Esophagus squamous epithelium (tissue), 5 donors: ENCODE results near the gene SLAMF7. TPM values are rescaled to one million over a fixed set of nuclear protein-coding genes. Genes with fewer than 3 reads are reported as not detected.

Experiments used
- DNase-seq: peaks from one replicate; lab custom pipeline; 2025; lab: John Stamatoyannopoulos, UW
- H3K27ac ChIP-seq, 4 donors: fragments of 200-600 bp; sonication (generic); one replicate each; pipeline ENCODE4 v1.5.1; 2016 to 2019; ENCODE audit warnings: mild to moderate bottlenecking in 1 of 4
- H3K27me3 ChIP-seq, 4 donors: fragments of 200-600 bp; sonication (generic); 1 replicate in 3 of 4; 2 replicates in 1 of 4; pipeline versions ENCODE4 v1.5.1 to v1.6.0; 2017 to 2021; ENCODE audit warnings: antibody characterized with exemption in 1 of 4
- H3K36me3 ChIP-seq, 3 donors: fragments of 200-600 bp; sonication (generic); one replicate each; pipeline ENCODE4 v1.5.1; 2016 to 2019
- H3K4me1 ChIP-seq, 3 donors: fragments of 200-600 bp; sonication (generic); one replicate each; pipeline ENCODE4 v1.5.1; 2017 to 2019
- H3K4me3 ChIP-seq, 4 donors: fragments of 200-600 bp; sonication (generic); 1 replicate in 3 of 4; 2 replicates in 1 of 4; pipeline ENCODE4 v1.5.1; 2016 to 2019; ENCODE audit warnings: mild to moderate bottlenecking in 2 of 4, moderate library complexity in 1 of 4
- H3K9me3 ChIP-seq, 3 donors: fragments of 200-600 bp; sonication (generic); one replicate each; pipeline ENCODE4 v1.5.1; 2016 to 2019
- POLR2A ChIP-seq, 4 donors: fragments of 450-650 bp; IDR thresholded peaks; one replicate each; pipeline ENCODE4 v1.6.1; 2017; ENCODE audit warnings: antibody characterized with exemption in 4 of 4, mild to moderate bottlenecking in 4 of 4, moderate library complexity in 3 of 4
- WGBS, 2 donors: methylation state at CpG; one replicate each; pipeline ENCODE4 v1.1.5; 2018; 5-methylcytosine and 5-hydroxymethylcytosine counted together
- intact Hi-C: fragments of 100-400 bp; cut with DNase I; formaldehyde crosslinking; loops from one replicate; pipeline ENCODE4 v1.15.0; 2022
- total RNA-seq, 4 donors: library from RNA; depleted of rRNA; stranded (reverse); fragments of >200 nt; gene quantifications; one replicate each; pipeline ENCODE4 v1.1.0, GENCODE V29; 2016
- TF ChIP-seq, protein P1 (sequence below), 6 experiments: fragments of 450-650 bp in 4 of 6; fragments of 200-600 bp in 2 of 6; sonication (generic) in 2 of 6; IDR thresholded peaks; one replicate each; pipeline ENCODE4 v1.5.1; 2016 to 2019; ENCODE audit warnings: antibody characterized with exemption in 6 of 6, mild to moderate bottlenecking in 4 of 6, moderate library complexity in 4 of 6
- donor health status: DM: yes; HTN: yes; CAD: no.

The SLAMF7 gene
- total RNA-seq, 4 donors from 2014 or later = 1.8 to 3.2 (median 2.3) TPM

DNA sequence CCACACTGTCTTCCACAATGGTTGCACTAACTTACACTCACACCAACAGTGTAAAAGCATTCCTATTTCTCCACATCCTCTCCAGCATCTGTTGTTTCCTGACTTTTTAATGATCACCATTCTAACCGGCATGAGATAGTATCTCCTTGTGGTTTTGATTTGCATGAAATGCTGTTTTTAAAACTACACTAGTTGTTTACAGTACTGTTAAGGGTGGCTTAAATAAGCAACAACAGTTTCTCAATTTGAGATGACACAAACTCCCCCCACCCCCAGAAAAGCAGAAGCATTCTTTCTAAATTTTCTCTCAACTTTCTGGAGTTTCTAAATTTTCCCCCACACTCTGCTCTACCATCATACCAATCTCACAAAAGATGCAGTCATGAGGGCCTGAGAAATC is 7.1 kb upstream of the SLAMF7 start:
- H3K27ac ChIP-seq = no peak overlapping the region
- no peak overlapping the region for H3K4me3 ChIP-seq
- intact Hi-C loops = no loop called here
- H3K9me3 ChIP-seq = no peaks in the 10 kb centered on the region
- H3K36me3 ChIP-seq = no peaks in the 10 kb centered on the region
- 67 to 73% methylated on average over 1 of the region's 1 CpG for WGBS, 2 donors
- TF ChIP-seq, protein P1, sequence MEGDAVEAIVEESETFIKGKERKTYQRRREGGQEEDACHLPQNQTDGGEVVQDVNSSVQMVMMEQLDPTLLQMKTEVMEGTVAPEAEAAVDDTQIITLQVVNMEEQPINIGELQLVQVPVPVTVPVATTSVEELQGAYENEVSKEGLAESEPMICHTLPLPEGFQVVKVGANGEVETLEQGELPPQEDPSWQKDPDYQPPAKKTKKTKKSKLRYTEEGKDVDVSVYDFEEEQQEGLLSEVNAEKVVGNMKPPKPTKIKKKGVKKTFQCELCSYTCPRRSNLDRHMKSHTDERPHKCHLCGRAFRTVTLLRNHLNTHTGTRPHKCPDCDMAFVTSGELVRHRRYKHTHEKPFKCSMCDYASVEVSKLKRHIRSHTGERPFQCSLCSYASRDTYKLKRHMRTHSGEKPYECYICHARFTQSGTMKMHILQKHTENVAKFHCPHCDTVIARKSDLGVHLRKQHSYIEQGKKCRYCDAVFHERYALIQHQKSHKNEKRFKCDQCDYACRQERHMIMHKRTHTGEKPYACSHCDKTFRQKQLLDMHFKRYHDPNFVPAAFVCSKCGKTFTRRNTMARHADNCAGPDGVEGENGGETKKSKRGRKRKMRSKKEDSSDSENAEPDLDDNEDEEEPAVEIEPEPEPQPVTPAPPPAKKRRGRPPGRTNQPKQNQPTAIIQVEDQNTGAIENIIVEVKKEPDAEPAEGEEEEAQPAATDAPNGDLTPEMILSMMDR (IDR thresholded peaks at IDR 0.05) = no peak
- no peak for TF ChIP-seq POLR2A (IDR thresholded peaks at IDR 0.05)
- H3K27me3 ChIP-seq = no peaks in the 10 kb centered on the region
- H3K4me1 ChIP-seq = peaks cover 2 to 14% (median 3%) of the 10 kb centered on the region in 3 donors
- DNase-seq = no peak

- H3K4me3 ChIP-seq = no peak overlapping the region
- no peak for DNase-seq
- no peaks in the 10 kb centered on the region for H3K36me3 ChIP-seq
- no peaks in the 10 kb centered on the region for H3K27me3 ChIP-seq
- H3K4me1 ChIP-seq = peaks cover 0 to 4% (median 0%) of the 10 kb centered on the region in 3 donors
- no peak for TF ChIP-seq POLR2A (IDR thresholded peaks at IDR 0.05)
- TF ChIP-seq, protein P1 (IDR thresholded peaks at IDR 0.05) = no peak
- H3K27ac ChIP-seq = no peak overlapping the region
- intact Hi-C loops = no loop called here
- no peaks in the 10 kb centered on the region for H3K9me3 ChIP-seq
Measured at GRCh38 chr1:160733898-160734297, 5.1 kb upstream of the SLAMF7 start.

- Histone ChIP-seq H3K36me3 (no peaks in the 10 kb centered on the region), H3K27me3 (no peaks in the 10 kb centered on the region), H3K9me3 (no peaks in the 10 kb centered on the region), H3K27ac (no peak overlapping the region), H3K4me3 (no peak overlapping the region), H3K4me1 (peaks cover 0 to 8% (median 0%) of the 10 kb centered on the region in 3 donors)
- DNase-seq = no peak
- intact Hi-C loops = no loop called here
- TF ChIP-seq POLR2A (IDR thresholded peaks at IDR 0.05) = no peak
- TF ChIP-seq, protein P1 (IDR thresholded peaks at IDR 0.05) = no peak
Measured at GRCh38 chr1:160734301-160734700, 4.7 kb upstream of the SLAMF7 start.

GRCh38 chr1:160738271-160738670 is 776 bp upstream of the SLAMF7 start:
- TF ChIP-seq POLR2A (IDR thresholded peaks at IDR 0.05) = no peak
- TF ChIP-seq, protein P1 (IDR thresholded peaks at IDR 0.05) = no peak
- Histone ChIP-seq H3K4me1 (peaks cover 0 to 11% (median 0%) of the 10 kb centered on the region in 3 donors), H3K27ac (no peak overlapping the region), H3K27me3 (no peaks in the 10 kb centered on the region), H3K4me3 (no peak overlapping the region), H3K36me3 (no peaks in the 10 kb centered on the region), H3K9me3 (no peaks in the 10 kb centered on the region)
- DNase-seq = no peak
- WGBS, 2 donors = 62 to 81% methylated on average over 2 of the region's 2 CpGs
- intact Hi-C loops = no loop called here

GRCh38 chr1:160740133-160740688 is 1.2 kb downstream of the SLAMF7 start:
- intact Hi-C loops = no loop called here
- Histone ChIP-seq H3K4me1 (peaks cover 0 to 11% (median 0%) of the 10 kb centered on the region in 3 donors), H3K27me3 (no peaks in the 10 kb centered on the region), H3K36me3 (no peaks in the 10 kb centered on the region), H3K9me3 (no peaks in the 10 kb centered on the region), H3K4me3 (peak overlapping the region in 2 of 4 donors; percentile 9 to 29), H3K27ac (peak overlapping the region in 1 of 4 donors; percentile 9)
- no peak for DNase-seq
- 72 to 89% methylated on average over 3 to 5 of the region's 5 CpGs for WGBS, 2 donors
- TF ChIP-seq, protein P1 (IDR thresholded peaks at IDR 0.05) = no peak
- no peak for TF ChIP-seq POLR2A (IDR thresholded peaks at IDR 0.05)
